Measurements from ENCODE around the gene MPND.
"Not testable (repeated sequence)": the region's sequence is repeated elsewhere in the genome, so short reads cannot be mapped to it uniquely, and the experiment has no call there.

MPND gene

GRCh38 chr19:4328243-4328990, 14.9 kb upstream of the MPND start:
- H3K4me3 Mint-ChIP-seq = peak overlapping the region; percentile 86
- H3K9me3 Mint-ChIP-seq = no peaks in the 10 kb centered on the region
- H3K4me1 Mint-ChIP-seq (ENCODE audit: low read depth) = peaks cover 28% of the 10 kb centered on the region
- H3K36me3 Mint-ChIP-seq (ENCODE audit: low read depth) = no peaks in the 10 kb centered on the region
- peak overlapping the region; percentile 88 for H3K27ac Mint-ChIP-seq
- H3K27me3 Mint-ChIP-seq = peaks cover 4% of the 10 kb centered on the region

GRCh38 chr19:4328991-4329681, 14.2 kb upstream of the MPND start:
- peaks cover 28% of the 10 kb centered on the region for H3K4me1 Mint-ChIP-seq (ENCODE audit: low read depth)
- not testable (repeated sequence) for H3K36me3 Mint-ChIP-seq (ENCODE audit: low read depth); H3K27me3 Mint-ChIP-seq; H3K9me3 Mint-ChIP-seq
- peak overlapping the region; percentile 88 for H3K27ac Mint-ChIP-seq
- peak overlapping the region; percentile 86 for H3K4me3 Mint-ChIP-seq

- peaks cover 28% of the 10 kb centered on the region for H3K4me1 Mint-ChIP-seq (ENCODE audit: low read depth)
- peaks cover 4% of the 10 kb centered on the region for H3K9me3 Mint-ChIP-seq
- peak overlapping the region; percentile 25 for H3K4me3 Mint-ChIP-seq
- no peak overlapping the region for H3K27ac Mint-ChIP-seq
- peaks cover 5% of the 10 kb centered on the region for H3K36me3 Mint-ChIP-seq (ENCODE audit: low read depth)
- peaks cover 4% of the 10 kb centered on the region for H3K27me3 Mint-ChIP-seq
Measured at GRCh38 chr19:4329858-4330257, 13.5 kb upstream of the MPND start.

GRCh38 chr19:4334929-4335570, 8.3 kb upstream of the MPND start:
- Mint-ChIP-seq H3K4me3 (no peak overlapping the region), H3K27ac (peak overlapping the region; percentile 42), H3K36me3 (ENCODE audit: low read depth) (peaks cover 14% of the 10 kb centered on the region), H3K27me3 (no peaks in the 10 kb centered on the region), H3K9me3 (peaks cover 7% of the 10 kb centered on the region), H3K4me1 (ENCODE audit: low read depth) (peaks cover 18% of the 10 kb centered on the region)

GRCh38 chr19:4337906-4338440, 5.4 kb upstream of the MPND start:
- Mint-ChIP-seq H3K4me1 (ENCODE audit: low read depth) (peaks cover 26% of the 10 kb centered on the region), H3K4me3 (peak overlapping the region; percentile 85), H3K27ac (peak overlapping the region; percentile 96), H3K9me3 (peaks cover 7% of the 10 kb centered on the region), H3K27me3 (no peaks in the 10 kb centered on the region), H3K36me3 (ENCODE audit: low read depth) (peaks cover 14% of the 10 kb centered on the region)

GRCh38 chr19:4338441-4339355, 4.7 kb upstream of the MPND start, which contains the start of gene STAP2:
TSS of gene STAP2 (minus strand) at chr19:4338827. CDS start at chr19:4338753, 74 bp downstream.
- Mint-ChIP-seq H3K4me1 (ENCODE audit: low read depth) (peaks cover 29% of the 10 kb centered on the region), H3K36me3 (ENCODE audit: low read depth) (peaks cover 14% of the 10 kb centered on the region), H3K27ac (peak within 1 kb of the TSS; percentile 96), H3K27me3 (no peaks in the 10 kb centered on the region), H3K4me3 (peak within 1 kb of the TSS; percentile 85), H3K9me3 (peaks cover 7% of the 10 kb centered on the region)

GRCh38 chr19:4342314-4342614, 1.1 kb upstream of the MPND start:
- H3K27ac Mint-ChIP-seq = peak overlapping the region; percentile 98
- no peaks in the 10 kb centered on the region for H3K27me3 Mint-ChIP-seq
- peak overlapping the region; percentile 91 for H3K4me3 Mint-ChIP-seq
- peaks cover 38% of the 10 kb centered on the region for H3K4me1 Mint-ChIP-seq (ENCODE audit: low read depth)
- H3K9me3 Mint-ChIP-seq = no peaks in the 10 kb centered on the region
- peaks cover 6% of the 10 kb centered on the region for H3K36me3 Mint-ChIP-seq (ENCODE audit: low read depth)

- Mint-ChIP-seq H3K4me3 (peak overlapping the region; percentile 91), H3K27me3 (no peaks in the 10 kb centered on the region), H3K9me3 (no peaks in the 10 kb centered on the region), H3K27ac (peak overlapping the region; percentile 98), H3K36me3 (ENCODE audit: low read depth) (peaks cover 11% of the 10 kb centered on the region), H3K4me1 (ENCODE audit: low read depth) (peaks cover 36% of the 10 kb centered on the region)
Measured at GRCh38 chr19:4342615-4343369, 570 bp upstream of the MPND start.

- H3K27me3 Mint-ChIP-seq = no peaks in the 10 kb centered on the region
- H3K27ac Mint-ChIP-seq = no peak overlapping the region
- H3K4me3 Mint-ChIP-seq = peak overlapping the region; percentile 33
- H3K36me3 Mint-ChIP-seq (ENCODE audit: low read depth) = peaks cover 16% of the 10 kb centered on the region
- H3K9me3 Mint-ChIP-seq = no peaks in the 10 kb centered on the region
- H3K4me1 Mint-ChIP-seq (ENCODE audit: low read depth) = peaks cover 19% of the 10 kb centered on the region
Measured at GRCh38 chr19:4345342-4346019, 2.1 kb downstream of the MPND start.

- Mint-ChIP-seq H3K9me3 (no peaks in the 10 kb centered on the region), H3K27me3 (no peaks in the 10 kb centered on the region), H3K27ac (no peak overlapping the region), H3K4me3 (no peak overlapping the region), H3K4me1 (ENCODE audit: low read depth) (peaks cover 19% of the 10 kb centered on the region), H3K36me3 (ENCODE audit: low read depth) (peaks cover 16% of the 10 kb centered on the region)
Measured at GRCh38 chr19:4346020-4346383, 2.6 kb downstream of the MPND start.

- H3K4me1 Mint-ChIP-seq (ENCODE audit: low read depth) = peaks cover 16% of the 10 kb centered on the region
- H3K27ac Mint-ChIP-seq = no peak overlapping the region
- no peak overlapping the region for H3K4me3 Mint-ChIP-seq
- H3K9me3 Mint-ChIP-seq = no peaks in the 10 kb centered on the region
- H3K27me3 Mint-ChIP-seq = no peaks in the 10 kb centered on the region
- peaks cover 16% of the 10 kb centered on the region for H3K36me3 Mint-ChIP-seq (ENCODE audit: low read depth)
Measured at GRCh38 chr19:4347521-4347920, 4.2 kb downstream of the MPND start.

- not testable (repeated sequence) for H3K27ac Mint-ChIP-seq; H3K4me3 Mint-ChIP-seq; H3K27me3 Mint-ChIP-seq; H3K4me1 Mint-ChIP-seq (ENCODE audit: low read depth); H3K9me3 Mint-ChIP-seq
- H3K36me3 Mint-ChIP-seq (ENCODE audit: low read depth) = peaks cover 16% of the 10 kb centered on the region
Measured at GRCh38 chr19:4349225-4349624, 5.9 kb downstream of the MPND start.

GRCh38 chr19:4350111-4350510, 6.7 kb downstream of the MPND start:
- H3K4me3 Mint-ChIP-seq = no peak overlapping the region
- no peaks in the 10 kb centered on the region for H3K27me3 Mint-ChIP-seq
- H3K9me3 Mint-ChIP-seq = no peaks in the 10 kb centered on the region
- H3K4me1 Mint-ChIP-seq (ENCODE audit: low read depth) = peaks cover 3% of the 10 kb centered on the region
- no peak overlapping the region for H3K27ac Mint-ChIP-seq
- peaks cover 16% of the 10 kb centered on the region for H3K36me3 Mint-ChIP-seq (ENCODE audit: low read depth)

Data from stimulated activated naive CD8-positive, alpha-beta T cell treated with anti-CD3 and anti-CD28 coated beads, Interleukin-15, Interleukin-2, amounts not matched to agents 100 ng/mL and 50 ng/mL, for 24 hours (primary cell).